Measurements from ENCODE around the gene CXCL12.

The CXCL12 gene

GRCh38 chr10:44385026-44385695, at the start of gene CXCL12:
Gene CXCL12, minus strand, starts transcription at chr10:44385097. Its CDS starts 92 bp downstream, at chr10:44385005.
- FAIRE-seq = no peak

- no peak for FAIRE-seq
These were observed 42.6 kb upstream of the CXCL12 start for GRCh38 chr10:44427479-44427878.

- FAIRE-seq = no peak
These were observed 42.1 kb upstream of the CXCL12 start for GRCh38 chr10:44427037-44427436.

GRCh38 chr10:44426247-44427034, 41.5 kb upstream of the CXCL12 start:
- no peak for FAIRE-seq

- no peak for FAIRE-seq
These were observed 40.6 kb upstream of the CXCL12 start for GRCh38 chr10:44425466-44425865.

GRCh38 chr10:44424957-44425356, 40.1 kb upstream of the CXCL12 start:
- FAIRE-seq = no peak

GRCh38 chr10:44424298-44424697, 39.4 kb upstream of the CXCL12 start:
- no peak for FAIRE-seq

- FAIRE-seq = no peak
These were observed 37.7 kb upstream of the CXCL12 start for GRCh38 chr10:44422570-44423101.

- no peak for FAIRE-seq
These were observed 37.3 kb upstream of the CXCL12 start for GRCh38 chr10:44422153-44422552.

- no peak for FAIRE-seq
These were observed 35.1 kb upstream of the CXCL12 start for GRCh38 chr10:44419790-44420549.

- no peak for FAIRE-seq
These were observed 33.7 kb upstream of the CXCL12 start for GRCh38 chr10:44418637-44419036.

- no peak for FAIRE-seq
These were observed 32.9 kb upstream of the CXCL12 start for GRCh38 chr10:44417761-44418160.

- no peak for FAIRE-seq
These were observed 32.0 kb upstream of the CXCL12 start for GRCh38 chr10:44416936-44417335.

GRCh38 chr10:44416021-44416771, 31.3 kb upstream of the CXCL12 start:
- FAIRE-seq = no peak

GRCh38 chr10:44415121-44415520, 30.2 kb upstream of the CXCL12 start:
- no peak for FAIRE-seq

- no peak for FAIRE-seq
These were observed 28.5 kb upstream of the CXCL12 start for GRCh38 chr10:44413416-44413815.

- no peak for FAIRE-seq
These were observed 26.4 kb upstream of the CXCL12 start for GRCh38 chr10:44411251-44411650.

- FAIRE-seq = no peak
These were observed 20.0 kb upstream of the CXCL12 start for GRCh38 chr10:44404741-44405437.

GRCh38 chr10:44402465-44403195, 17.7 kb upstream of the CXCL12 start:
- FAIRE-seq = no peak

- no peak for FAIRE-seq
These were observed 15.6 kb upstream of the CXCL12 start for GRCh38 chr10:44400541-44400940.
